ENCODE results near the gene NLRP10. TPM values are rescaled to one million over a fixed set of nuclear protein-coding genes. Genes with fewer than 3 reads are reported as not detected.

Gene NLRP10
- total RNA-seq, 2 experiments from 2014 or later = not detected

DNA sequence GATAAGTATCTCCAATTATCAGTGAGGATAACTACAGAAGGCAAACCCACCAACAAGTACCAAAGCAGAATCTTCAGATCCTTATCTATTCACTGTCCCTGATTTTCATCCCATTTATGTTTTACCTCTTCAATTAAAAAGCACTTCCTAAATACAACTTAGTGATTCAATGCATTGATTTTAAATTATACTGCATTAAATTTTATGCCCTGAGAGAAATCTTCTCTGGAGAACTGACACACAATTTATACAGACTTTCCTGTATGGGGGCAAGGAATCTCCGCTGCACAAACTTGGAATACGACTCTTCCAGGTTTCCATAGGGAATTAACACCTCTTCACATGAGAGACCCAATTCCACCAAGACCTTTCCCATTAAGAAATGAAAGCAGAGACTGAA is 23.6 kb downstream of the NLRP10 start, which contains the start of gene OR10A3:
OR10A3 (minus strand) TSS at position 101 of the 400 bp plus-strand sequence. CDS start 2,188 bp downstream, outside the sequence.
- BruUV-seq (replicated peaks) = no TSS peak
- H3K79me2 ChIP-seq (ENCODE audit: insufficient read depth, low read depth, low read length) = no peaks in the 10 kb centered on the region
- H2AFZ ChIP-seq (ENCODE audit: low read length) = no peak within 1 kb of the TSS
- H3K36me3 ChIP-seq (ENCODE audit: insufficient read depth, low read length) = no peaks in the 10 kb centered on the region
- H3K4me3 ChIP-seq (ENCODE audit: low read depth, low read length, poor library complexity, severe bottlenecking) = no peak within 1 kb of the TSS
- no peaks in the 10 kb centered on the region for H3K4me1 ChIP-seq (ENCODE audit: insufficient read depth, low read length, poor library complexity, severe bottlenecking)
- DNase-seq (ENCODE audit: low spot score) = no peak
- H3K27ac ChIP-seq (ENCODE audit: low read depth, low read length, poor library complexity, severe bottlenecking) = no peak within 1 kb of the TSS
- intact Hi-C loops (cut with micrococcal nuclease; ENCODE audit: unreplicated experiment) = no loop called here
- H3K4me2 ChIP-seq (ENCODE audit: low read length) = no peak within 1 kb of the TSS
- no peaks in the 10 kb centered on the region; the same call in 1 of the 2 replicates for H3K9me2 ChIP-seq (ENCODE audit: insufficient read depth, low read length)
- no peak for TF ChIP-seq EZH2phosphoT487 (IDR thresholded peaks at IDR 0.05; ENCODE audit: borderline replicate concordance, low read depth, low read length)
- TF ChIP-seq, protein P1, sequence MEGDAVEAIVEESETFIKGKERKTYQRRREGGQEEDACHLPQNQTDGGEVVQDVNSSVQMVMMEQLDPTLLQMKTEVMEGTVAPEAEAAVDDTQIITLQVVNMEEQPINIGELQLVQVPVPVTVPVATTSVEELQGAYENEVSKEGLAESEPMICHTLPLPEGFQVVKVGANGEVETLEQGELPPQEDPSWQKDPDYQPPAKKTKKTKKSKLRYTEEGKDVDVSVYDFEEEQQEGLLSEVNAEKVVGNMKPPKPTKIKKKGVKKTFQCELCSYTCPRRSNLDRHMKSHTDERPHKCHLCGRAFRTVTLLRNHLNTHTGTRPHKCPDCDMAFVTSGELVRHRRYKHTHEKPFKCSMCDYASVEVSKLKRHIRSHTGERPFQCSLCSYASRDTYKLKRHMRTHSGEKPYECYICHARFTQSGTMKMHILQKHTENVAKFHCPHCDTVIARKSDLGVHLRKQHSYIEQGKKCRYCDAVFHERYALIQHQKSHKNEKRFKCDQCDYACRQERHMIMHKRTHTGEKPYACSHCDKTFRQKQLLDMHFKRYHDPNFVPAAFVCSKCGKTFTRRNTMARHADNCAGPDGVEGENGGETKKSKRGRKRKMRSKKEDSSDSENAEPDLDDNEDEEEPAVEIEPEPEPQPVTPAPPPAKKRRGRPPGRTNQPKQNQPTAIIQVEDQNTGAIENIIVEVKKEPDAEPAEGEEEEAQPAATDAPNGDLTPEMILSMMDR (conservative IDR thresholded peaks at IDR 0.05; ENCODE audit: low read length) = no peak
- ChIA-PET CTCF (ENCODE audit: unreplicated experiment) (no interaction called here), POLR2A (no interaction called here)
- peaks cover 24% of the 10 kb centered on the region for H3K9me3 ChIP-seq (ENCODE audit: low read length)
- H4K20me1 ChIP-seq (ENCODE audit: insufficient read depth, low read length) = no peaks in the 10 kb centered on the region

DNA sequence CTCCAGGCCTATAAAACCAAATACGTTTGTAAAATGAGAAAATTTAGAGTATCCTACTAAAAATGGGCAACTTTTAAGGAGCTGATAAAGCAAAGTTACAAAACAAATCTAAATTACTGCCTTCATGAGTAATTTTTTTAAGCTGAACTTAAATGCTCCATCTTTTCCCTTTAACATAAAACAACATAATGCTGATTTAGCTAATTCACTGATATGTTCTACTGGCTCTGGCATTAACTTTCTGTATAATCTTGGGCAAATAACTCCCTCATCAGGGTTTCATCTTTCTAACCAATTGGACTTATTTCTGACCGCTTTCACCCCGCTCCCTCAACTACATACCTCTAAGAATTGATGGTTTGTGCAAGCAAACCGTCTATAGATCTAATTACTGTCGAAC is 24.1 kb downstream of the NLRP10 start:
- no peaks in the 10 kb centered on the region; the same call in 1 of the 2 replicates for H3K9me2 ChIP-seq (ENCODE audit: insufficient read depth, low read length)
- H2AFZ ChIP-seq (ENCODE audit: low read length) = no peak overlapping the region
- peaks cover 24% of the 10 kb centered on the region for H3K9me3 ChIP-seq (ENCODE audit: low read length)
- no peak for DNase-seq (ENCODE audit: low spot score)
- ChIA-PET POLR2A (interaction anchor here (0.7 kb wide), 1 partner anchor 10 kb away, joined by 3 read pairs; no protein-coding TSS in a partner anchor), CTCF (ENCODE audit: unreplicated experiment) (no interaction called here)
- H3K27ac ChIP-seq (ENCODE audit: low read depth, low read length, poor library complexity, severe bottlenecking) = no peak overlapping the region
- intact Hi-C loops (cut with micrococcal nuclease; ENCODE audit: unreplicated experiment) = no loop called here
- H3K4me1 ChIP-seq (ENCODE audit: insufficient read depth, low read length, poor library complexity, severe bottlenecking) = no peaks in the 10 kb centered on the region
- no peaks in the 10 kb centered on the region for H3K79me2 ChIP-seq (ENCODE audit: insufficient read depth, low read depth, low read length)
- H3K4me2 ChIP-seq (ENCODE audit: low read length) = no peak overlapping the region
- BruUV-seq (replicated peaks) = no TSS peak
- no peaks in the 10 kb centered on the region for H4K20me1 ChIP-seq (ENCODE audit: insufficient read depth, low read length)
- H3K36me3 ChIP-seq (ENCODE audit: insufficient read depth, low read length) = no peaks in the 10 kb centered on the region
- H3K4me3 ChIP-seq (ENCODE audit: low read depth, low read length, poor library complexity, severe bottlenecking) = no peak overlapping the region
- TF ChIP-seq EZH2phosphoT487 (IDR thresholded peaks at IDR 0.05; ENCODE audit: borderline replicate concordance, low read depth, low read length) = no peak
- TF ChIP-seq, protein P1 (conservative IDR thresholded peaks at IDR 0.05; ENCODE audit: low read length) = no peak

DNA sequence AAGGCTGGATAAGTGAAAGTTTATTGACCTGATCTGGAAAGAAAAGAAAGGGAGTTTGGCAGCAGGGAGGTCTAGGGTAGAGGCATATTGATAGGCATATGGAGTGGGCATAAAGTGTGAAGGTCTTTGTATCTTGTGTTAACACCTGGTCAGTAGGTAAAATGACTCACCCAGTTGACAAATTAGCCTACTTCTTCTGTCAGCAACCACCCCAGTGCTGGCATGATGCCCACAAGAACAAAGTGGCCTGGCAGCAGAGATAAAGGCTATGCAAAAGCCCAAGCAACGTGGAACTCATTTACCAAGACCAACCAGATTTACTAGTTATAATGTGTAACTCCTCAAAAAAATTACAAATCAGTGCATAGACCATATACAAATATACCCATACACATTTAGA is 28.6 kb downstream of the NLRP10 start:
- Histone ChIP-seq H3K4me2 (ENCODE audit: low read length) (no peak overlapping the region), H3K9me2 (ENCODE audit: insufficient read depth, low read length) (no peaks in the 10 kb centered on the region; the same call in 1 of the 2 replicates), H3K36me3 (ENCODE audit: insufficient read depth, low read length) (no peaks in the 10 kb centered on the region), H3K79me2 (ENCODE audit: insufficient read depth, low read depth, low read length) (no peaks in the 10 kb centered on the region), H3K27ac (ENCODE audit: low read depth, low read length, poor library complexity, severe bottlenecking) (no peak overlapping the region), H3K4me1 (ENCODE audit: insufficient read depth, low read length, poor library complexity, severe bottlenecking) (peaks cover 5% of the 10 kb centered on the region), H3K9me3 (ENCODE audit: low read length) (no peaks in the 10 kb centered on the region), H2AFZ (ENCODE audit: low read length) (no peak overlapping the region), H3K4me3 (ENCODE audit: low read depth, low read length, poor library complexity, severe bottlenecking) (no peak overlapping the region), H4K20me1 (ENCODE audit: insufficient read depth, low read length) (no peaks in the 10 kb centered on the region)
- intact Hi-C loops (cut with micrococcal nuclease; ENCODE audit: unreplicated experiment) = no loop called here
- ChIA-PET CTCF (ENCODE audit: unreplicated experiment) (no interaction called here), POLR2A (no interaction called here)
- no peak for TF ChIP-seq EZH2phosphoT487 (IDR thresholded peaks at IDR 0.05; ENCODE audit: borderline replicate concordance, low read depth, low read length)
- TF ChIP-seq, protein P1 (conservative IDR thresholded peaks at IDR 0.05; ENCODE audit: low read length) = no peak
- no peak for DNase-seq (ENCODE audit: low spot score)
- BruUV-seq (replicated peaks) = no TSS peak
